K562 (cell line): ENCODE results near the gene TCEANC. TPM values are rescaled to one million over a fixed set of nuclear protein-coding genes. Genes with fewer than 3 reads are reported as not detected.
A peak's percentile ranks its signal among the peaks of the same experiment; 100 is the strongest.

Experiments
- ARNT ChIP-seq, 2 experiments: fragments of 450-650 bp; IDR thresholded peaks; 2 replicates each; pipeline ENCODE4 v1.6.1; 2016; ENCODE audit warnings: mild to moderate bottlenecking in 1 of 2
- DMBX1 ChIP-seq: fragments of 250-450 bp; sonication (Bioruptor Pico); IDR thresholded peaks from 2 replicates; pipeline ENCODE4 v1.8.0; 2022; ENCODE audit warnings: inconsistent platforms, mild to moderate bottlenecking, moderate library complexity, borderline replicate concordance
- MIER1 ChIP-seq: fragments of 450-650 bp; IDR thresholded peaks from 2 replicates; pipeline ENCODE4 v1.6.1; 2016; ENCODE audit warnings: antibody characterized with exemption, mild to moderate bottlenecking, low read depth
- MTA3 ChIP-seq: fragments of 450-650 bp; formaldehyde crosslinking; IDR thresholded peaks from 2 replicates; pipeline ENCODE4 v1.6.1; 2017; ENCODE audit warnings: mild to moderate bottlenecking, borderline replicate concordance
- NBN ChIP-seq: fragments of 450-650 bp; IDR thresholded peaks from 2 replicates; pipeline ENCODE4 v1.6.1; 2016; ENCODE audit warnings: low read depth, mild to moderate bottlenecking
- NCOR1 ChIP-seq: fragments of 450-650 bp; IDR thresholded peaks from 2 replicates; pipeline ENCODE4 v1.6.1; 2016; ENCODE audit warnings: mild to moderate bottlenecking, moderate library complexity
- NR3C1 ChIP-seq: sonication (generic); formaldehyde crosslinking; IDR thresholded peaks from 2 replicates; pipeline ENCODE4 v1.8.1; 2022; ENCODE audit warnings: missing genetic modification reagents
- PHF21A ChIP-seq: fragments of 450-650 bp; IDR thresholded peaks from 2 replicates; pipeline ENCODE4 v1.6.1; 2017; ENCODE audit warnings: low read depth, borderline replicate concordance
- POLR2B ChIP-seq: fragments of 450-650 bp; IDR thresholded peaks from 2 replicates; pipeline ENCODE4 v1.6.1; 2018; ENCODE audit warnings: low read depth; ENCODE audit not compliant: partially characterized antibody
- PRPF4 ChIP-seq: fragments of 200-400 bp; formaldehyde crosslinking; IDR thresholded peaks from one replicate; pipeline ENCODE4 v1.6.1; 2017; ENCODE audit warnings: low read length, low read depth, mild to moderate bottlenecking; ENCODE audit not compliant: insufficient read depth, poor library complexity, severe bottlenecking
- SRSF9 ChIP-seq: fragments of 200-400 bp; formaldehyde crosslinking; IDR thresholded peaks from 2 replicates; pipeline ENCODE4 v1.6.1; 2017; ENCODE audit warnings: low read depth, low read length, borderline replicate concordance
- STAT5A ChIP-seq: IDR thresholded peaks from 2 replicates; pipeline ENCODE4 v1.6.1; 2012; ENCODE audit warnings: low read length, inconsistent platforms, borderline replicate concordance
- XRCC5 ChIP-seq: fragments of 200-400 bp; formaldehyde crosslinking; IDR thresholded peaks from 2 replicates; pipeline ENCODE4 v1.6.1; 2017; ENCODE audit warnings: low read depth, mild to moderate bottlenecking, low read length
- ZNF589 ChIP-seq: fragments of 200-800 bp; sonication (Bioruptor generic); IDR thresholded peaks from 2 replicates; pipeline ENCODE4 v1.6.1; 2016; ENCODE audit warnings: low read depth, missing genetic modification characterization, missing compliant biosample characterization
- ZNF717 ChIP-seq: fragments of 250-450 bp; sonication (Bioruptor Pico); IDR thresholded peaks from 2 replicates; pipeline ENCODE4 v1.5.0; 2021
- polyA plus RNA-seq, 8 experiments: library from polyadenylated mRNA; depleted of rRNA in 4 of 8; stranded (reverse) in 5 of 8; unstranded in 3 of 8; fragments of >200 nt; fragmentation: Nextera tagmentation in 2 of 8; fragmentation: Illumina TruSeq in 1 of 8; extraction: Ambion mirVana in 2 of 8; extraction: Trizol in 1 of 8; gene quantifications; 2 replicates each; pipeline versions ENCODE4 v1.2.1 to v1.2.3, GENCODE V29; 2011 to 2014; ENCODE audit warnings: inconsistent platforms in 1 of 8, missing spikeins in 1 of 8
- total RNA-seq, 7 experiments: library from RNA; depleted of rRNA in 6 of 7; stranded (reverse); fragments of >200 nt in 6 of 7; fragmentation: Illumina TruSeq in 2 of 7; extraction: Trizol in 2 of 7; gene quantifications; 2 replicates each; pipeline versions ENCODE4 v1.2.1 to v1.2.3, GENCODE V29; 2011 to 2021; ENCODE audit warnings: low replicate concordance in 1 of 7
- TF ChIP-seq, protein P1 (sequence below): fragments of 450-650 bp; conservative IDR thresholded peaks from 2 replicates; pipeline ENCODE4 v1.6.1; 2016; ENCODE audit warnings: missing genetic modification characterization, low read depth, mild to moderate bottlenecking, control low read depth, missing compliant biosample characterization
- TF ChIP-seq, protein P2 (sequence below): fragments of 200-600 bp; sonication (generic); IDR thresholded peaks from one replicate; pipeline ENCODE4 v1.6.1; 2012; ENCODE audit warnings: mild to moderate bottlenecking, low read depth, low read length, inconsistent platforms

The TCEANC gene
- total and polyA plus RNA-seq, 9 of the 15 experiments (the other 6 are each of a cell fraction or from before 2014, with no cell fraction given) = 1.2 to 2.8 (median 2.0) TPM

GRCh38 chrX:13652287-13652793, 601 bp upstream of the TCEANC start (continued):
- TF ChIP-seq, protein P1, sequence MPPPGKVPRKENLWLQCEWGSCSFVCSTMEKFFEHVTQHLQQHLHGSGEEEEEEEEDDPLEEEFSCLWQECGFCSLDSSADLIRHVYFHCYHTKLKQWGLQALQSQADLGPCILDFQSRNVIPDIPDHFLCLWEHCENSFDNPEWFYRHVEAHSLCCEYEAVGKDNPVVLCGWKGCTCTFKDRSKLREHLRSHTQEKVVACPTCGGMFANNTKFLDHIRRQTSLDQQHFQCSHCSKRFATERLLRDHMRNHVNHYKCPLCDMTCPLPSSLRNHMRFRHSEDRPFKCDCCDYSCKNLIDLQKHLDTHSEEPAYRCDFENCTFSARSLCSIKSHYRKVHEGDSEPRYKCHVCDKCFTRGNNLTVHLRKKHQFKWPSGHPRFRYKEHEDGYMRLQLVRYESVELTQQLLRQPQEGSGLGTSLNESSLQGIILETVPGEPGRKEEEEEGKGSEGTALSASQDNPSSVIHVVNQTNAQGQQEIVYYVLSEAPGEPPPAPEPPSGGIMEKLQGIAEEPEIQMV = no peak
- TF ChIP-seq STAT5A = no peak
- 0 out of 4 replicates have a peak, but pooled peaks of 1 of the 2 experiments have one; percentile 39 for TF ChIP-seq ARNT (IDR thresholded peaks at IDR 0.05)
- TF ChIP-seq MIER1 = no peak
- TF ChIP-seq DMBX1 = no peak
- no peak for TF ChIP-seq NBN
- TF ChIP-seq SRSF9 = no peak
- TF ChIP-seq NR3C1 = no peak
- TF ChIP-seq NCOR1 = peak; percentile 11; the same call in 1 of the 2 replicates
- TF ChIP-seq PHF21A = no peak
- TF ChIP-seq, protein P2, sequence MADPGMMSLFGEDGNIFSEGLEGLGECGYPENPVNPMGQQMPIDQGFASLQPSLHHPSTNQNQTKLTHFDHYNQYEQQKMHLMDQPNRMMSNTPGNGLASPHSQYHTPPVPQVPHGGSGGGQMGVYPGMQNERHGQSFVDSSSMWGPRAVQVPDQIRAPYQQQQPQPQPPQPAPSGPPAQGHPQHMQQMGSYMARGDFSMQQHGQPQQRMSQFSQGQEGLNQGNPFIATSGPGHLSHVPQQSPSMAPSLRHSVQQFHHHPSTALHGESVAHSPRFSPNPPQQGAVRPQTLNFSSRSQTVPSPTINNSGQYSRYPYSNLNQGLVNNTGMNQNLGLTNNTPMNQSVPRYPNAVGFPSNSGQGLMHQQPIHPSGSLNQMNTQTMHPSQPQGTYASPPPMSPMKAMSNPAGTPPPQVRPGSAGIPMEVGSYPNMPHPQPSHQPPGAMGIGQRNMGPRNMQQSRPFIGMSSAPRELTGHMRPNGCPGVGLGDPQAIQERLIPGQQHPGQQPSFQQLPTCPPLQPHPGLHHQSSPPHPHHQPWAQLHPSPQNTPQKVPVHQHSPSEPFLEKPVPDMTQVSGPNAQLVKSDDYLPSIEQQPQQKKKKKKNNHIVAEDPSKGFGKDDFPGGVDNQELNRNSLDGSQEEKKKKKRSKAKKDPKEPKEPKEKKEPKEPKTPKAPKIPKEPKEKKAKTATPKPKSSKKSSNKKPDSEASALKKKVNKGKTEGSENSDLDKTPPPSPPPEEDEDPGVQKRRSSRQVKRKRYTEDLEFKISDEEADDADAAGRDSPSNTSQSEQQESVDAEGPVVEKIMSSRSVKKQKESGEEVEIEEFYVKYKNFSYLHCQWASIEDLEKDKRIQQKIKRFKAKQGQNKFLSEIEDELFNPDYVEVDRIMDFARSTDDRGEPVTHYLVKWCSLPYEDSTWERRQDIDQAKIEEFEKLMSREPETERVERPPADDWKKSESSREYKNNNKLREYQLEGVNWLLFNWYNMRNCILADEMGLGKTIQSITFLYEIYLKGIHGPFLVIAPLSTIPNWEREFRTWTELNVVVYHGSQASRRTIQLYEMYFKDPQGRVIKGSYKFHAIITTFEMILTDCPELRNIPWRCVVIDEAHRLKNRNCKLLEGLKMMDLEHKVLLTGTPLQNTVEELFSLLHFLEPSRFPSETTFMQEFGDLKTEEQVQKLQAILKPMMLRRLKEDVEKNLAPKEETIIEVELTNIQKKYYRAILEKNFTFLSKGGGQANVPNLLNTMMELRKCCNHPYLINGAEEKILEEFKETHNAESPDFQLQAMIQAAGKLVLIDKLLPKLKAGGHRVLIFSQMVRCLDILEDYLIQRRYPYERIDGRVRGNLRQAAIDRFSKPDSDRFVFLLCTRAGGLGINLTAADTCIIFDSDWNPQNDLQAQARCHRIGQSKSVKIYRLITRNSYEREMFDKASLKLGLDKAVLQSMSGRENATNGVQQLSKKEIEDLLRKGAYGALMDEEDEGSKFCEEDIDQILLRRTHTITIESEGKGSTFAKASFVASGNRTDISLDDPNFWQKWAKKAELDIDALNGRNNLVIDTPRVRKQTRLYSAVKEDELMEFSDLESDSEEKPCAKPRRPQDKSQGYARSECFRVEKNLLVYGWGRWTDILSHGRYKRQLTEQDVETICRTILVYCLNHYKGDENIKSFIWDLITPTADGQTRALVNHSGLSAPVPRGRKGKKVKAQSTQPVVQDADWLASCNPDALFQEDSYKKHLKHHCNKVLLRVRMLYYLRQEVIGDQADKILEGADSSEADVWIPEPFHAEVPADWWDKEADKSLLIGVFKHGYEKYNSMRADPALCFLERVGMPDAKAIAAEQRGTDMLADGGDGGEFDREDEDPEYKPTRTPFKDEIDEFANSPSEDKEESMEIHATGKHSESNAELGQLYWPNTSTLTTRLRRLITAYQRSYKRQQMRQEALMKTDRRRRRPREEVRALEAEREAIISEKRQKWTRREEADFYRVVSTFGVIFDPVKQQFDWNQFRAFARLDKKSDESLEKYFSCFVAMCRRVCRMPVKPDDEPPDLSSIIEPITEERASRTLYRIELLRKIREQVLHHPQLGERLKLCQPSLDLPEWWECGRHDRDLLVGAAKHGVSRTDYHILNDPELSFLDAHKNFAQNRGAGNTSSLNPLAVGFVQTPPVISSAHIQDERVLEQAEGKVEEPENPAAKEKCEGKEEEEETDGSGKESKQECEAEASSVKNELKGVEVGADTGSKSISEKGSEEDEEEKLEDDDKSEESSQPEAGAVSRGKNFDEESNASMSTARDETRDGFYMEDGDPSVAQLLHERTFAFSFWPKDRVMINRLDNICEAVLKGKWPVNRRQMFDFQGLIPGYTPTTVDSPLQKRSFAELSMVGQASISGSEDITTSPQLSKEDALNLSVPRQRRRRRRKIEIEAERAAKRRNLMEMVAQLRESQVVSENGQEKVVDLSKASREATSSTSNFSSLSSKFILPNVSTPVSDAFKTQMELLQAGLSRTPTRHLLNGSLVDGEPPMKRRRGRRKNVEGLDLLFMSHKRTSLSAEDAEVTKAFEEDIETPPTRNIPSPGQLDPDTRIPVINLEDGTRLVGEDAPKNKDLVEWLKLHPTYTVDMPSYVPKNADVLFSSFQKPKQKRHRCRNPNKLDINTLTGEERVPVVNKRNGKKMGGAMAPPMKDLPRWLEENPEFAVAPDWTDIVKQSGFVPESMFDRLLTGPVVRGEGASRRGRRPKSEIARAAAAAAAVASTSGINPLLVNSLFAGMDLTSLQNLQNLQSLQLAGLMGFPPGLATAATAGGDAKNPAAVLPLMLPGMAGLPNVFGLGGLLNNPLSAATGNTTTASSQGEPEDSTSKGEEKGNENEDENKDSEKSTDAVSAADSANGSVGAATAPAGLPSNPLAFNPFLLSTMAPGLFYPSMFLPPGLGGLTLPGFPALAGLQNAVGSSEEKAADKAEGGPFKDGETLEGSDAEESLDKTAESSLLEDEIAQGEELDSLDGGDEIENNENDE = no peak
- TF ChIP-seq XRCC5 = no peak
- peak; percentile 17 for TF ChIP-seq POLR2B
- no peak for TF ChIP-seq MTA3
- no peak for TF ChIP-seq ZNF717 (CRISPR knock-in tag)
- TF ChIP-seq PRPF4 = no peak
- TF ChIP-seq ZNF589 (CRISPR knock-in tag) = no peak
